Stimulated activated CD4-positive, alpha-beta T cell treated with anti-CD3 and anti-CD28 coated beads, Interleukin-4, amount 100 ng/mL, for 1 hour (primary cell): ENCODE data around the gene MSI1.

ENCODE experiments used
- DNase-seq: peaks from one replicate; pipeline ENCODE4 v3.0.0-alpha.2; 2020

MSI1 gene

GRCh38 chr12:120376934-120377572, 8.1 kb upstream of the MSI1 start:
- no peak for DNase-seq

- DNase-seq: no peak
Observed at GRCh38 chr12:120376416-120376815, 7.5 kb upstream of the MSI1 start.

GRCh38 chr12:120376009-120376408, 7.0 kb upstream of the MSI1 start:
- no peak for DNase-seq

GRCh38 chr12:120373683-120374082, 4.7 kb upstream of the MSI1 start:
- no peak for DNase-seq

GRCh38 chr12:120370343-120371243, 1.6 kb upstream of the MSI1 start:
- no peak for DNase-seq

GRCh38 chr12:120369603-120370342, 809 bp upstream of the MSI1 start:
- DNase-seq: no peak

- peak; percentile 51 for DNase-seq
Observed at GRCh38 chr12:120367924-120368788, 808 bp downstream of the MSI1 start.

GRCh38 chr12:120367233-120367923, 1.6 kb downstream of the MSI1 start:
- peak; percentile 19 for DNase-seq

GRCh38 chr12:120366845-120367232, 2.1 kb downstream of the MSI1 start:
- no peak for DNase-seq

GRCh38 chr12:120366341-120366705, 2.6 kb downstream of the MSI1 start:
- DNase-seq: no peak

- no peak for DNase-seq
Observed at GRCh38 chr12:120365675-120366340, 3.2 kb downstream of the MSI1 start.

- no peak for DNase-seq
Observed at GRCh38 chr12:120364487-120364886, 4.5 kb downstream of the MSI1 start.

- DNase-seq: no peak
Observed at GRCh38 chr12:120363274-120363855, 5.6 kb downstream of the MSI1 start.

- no peak for DNase-seq
Observed at GRCh38 chr12:120362516-120363273, 6.3 kb downstream of the MSI1 start.

GRCh38 chr12:120361506-120362208, 7.3 kb downstream of the MSI1 start:
- DNase-seq: peak; percentile 6

- DNase-seq: no peak
Observed at GRCh38 chr12:120359128-120359527, 9.8 kb downstream of the MSI1 start.

GRCh38 chr12:120358412-120359100, 10.4 kb downstream of the MSI1 start:
- DNase-seq: no peak

GRCh38 chr12:120357104-120357503, 11.9 kb downstream of the MSI1 start:
- DNase-seq: no peak

GRCh38 chr12:120356567-120357030, 12.4 kb downstream of the MSI1 start:
- peak; percentile 76 for DNase-seq
